ENCODE results near the gene CLEC11A. TPM values are rescaled to one million over a fixed set of nuclear protein-coding genes. Genes with fewer than 3 reads are reported as not detected.

CLEC11A gene
- total and polyA plus RNA-seq, 10 of the 15 experiments (the other 5 are each of a cell fraction or from before 2014, with no cell fraction given): not detected

- no peaks in the 10 kb centered on the region for H4K20me1 ChIP-seq (ENCODE audit: control insufficient read depth, insufficient read depth)
- no peaks in the 10 kb centered on the region for H3K36me3 ChIP-seq (ENCODE audit: control insufficient read depth in 2 of 2, insufficient read depth in 2 of 2, low read length in 1 of 2)
- no peaks in the 10 kb centered on the region; the same call in 1 of the 3 replicates for H3K9me3 ChIP-seq (replicated peaks; ENCODE audit: control insufficient read depth, insufficient read depth, low read length)
- FAIRE-seq (no peak), ATAC-seq (no peak), DNase-seq (ENCODE audit: low read depth, low spot score) (no peak)
- peaks cover 2% of the 10 kb centered on the region; the same call in 1 of the 2 replicates for H3K4me1 ChIP-seq (ENCODE audit: control insufficient read depth, insufficient read depth, low read length)
- BruUV-seq (replicated peaks): no TSS peak
- H3K79me2 ChIP-seq (ENCODE audit: control insufficient read depth, insufficient read depth, low read length): no peaks in the 10 kb centered on the region
- ChIA-PET RAD21 (ENCODE audit: unreplicated experiment) (no interaction called here), CTCF (no interaction called here), SMC1A (ENCODE audit: uncharacterized antibody, unreplicated experiment) (no interaction called here), POLR2A (no interaction called here)
- H3K4me3 ChIP-seq: no peak overlapping the region
- TF ChIP-seq FOS (IDR thresholded peaks at IDR 0.05; ENCODE audit: borderline replicate concordance, extremely low read depth, insufficient read length): no peak
- 0 out of 2 replicates have a peak, but pooled peaks have one; percentile 25 for TF ChIP-seq NR2F1 (conservative IDR thresholded peaks at IDR 0.05)
- in situ Hi-C loops (cut with MboI) (no loop called here), intact Hi-C loops (cut with micrococcal nuclease; ENCODE audit: unreplicated experiment) (no loop called here)
- H3K27ac ChIP-seq (ENCODE audit: control insufficient read depth, insufficient read depth): no peak overlapping the region
- H3K27me3 ChIP-seq (replicated peaks in 1 of 2; ENCODE audit: control insufficient read depth in 2 of 2, insufficient read depth in 2 of 2, low read length in 1 of 2): peaks cover 1% of the 10 kb centered on the region in 2 experiments; a peak in 2 of 4 replicates
- no peak overlapping the region for H3K9ac ChIP-seq (ENCODE audit: control insufficient read depth, insufficient read depth, low read length)
- H3K4me2 ChIP-seq (ENCODE audit: control insufficient read depth, insufficient read depth): no peak overlapping the region
- no peak overlapping the region for H2AFZ ChIP-seq (ENCODE audit: control insufficient read depth, low read depth, low read length)
- 0% methylated on average over 3 of the region's 3 CpGs for WGBS (ENCODE audit: insufficient coverage, insufficient replicate concordance, low lambda C conversion rate, missing lambda C conversion rate)
These were observed 44.8 kb upstream of the CLEC11A start for GRCh38 chr19:50678323-50678722.

DNA sequence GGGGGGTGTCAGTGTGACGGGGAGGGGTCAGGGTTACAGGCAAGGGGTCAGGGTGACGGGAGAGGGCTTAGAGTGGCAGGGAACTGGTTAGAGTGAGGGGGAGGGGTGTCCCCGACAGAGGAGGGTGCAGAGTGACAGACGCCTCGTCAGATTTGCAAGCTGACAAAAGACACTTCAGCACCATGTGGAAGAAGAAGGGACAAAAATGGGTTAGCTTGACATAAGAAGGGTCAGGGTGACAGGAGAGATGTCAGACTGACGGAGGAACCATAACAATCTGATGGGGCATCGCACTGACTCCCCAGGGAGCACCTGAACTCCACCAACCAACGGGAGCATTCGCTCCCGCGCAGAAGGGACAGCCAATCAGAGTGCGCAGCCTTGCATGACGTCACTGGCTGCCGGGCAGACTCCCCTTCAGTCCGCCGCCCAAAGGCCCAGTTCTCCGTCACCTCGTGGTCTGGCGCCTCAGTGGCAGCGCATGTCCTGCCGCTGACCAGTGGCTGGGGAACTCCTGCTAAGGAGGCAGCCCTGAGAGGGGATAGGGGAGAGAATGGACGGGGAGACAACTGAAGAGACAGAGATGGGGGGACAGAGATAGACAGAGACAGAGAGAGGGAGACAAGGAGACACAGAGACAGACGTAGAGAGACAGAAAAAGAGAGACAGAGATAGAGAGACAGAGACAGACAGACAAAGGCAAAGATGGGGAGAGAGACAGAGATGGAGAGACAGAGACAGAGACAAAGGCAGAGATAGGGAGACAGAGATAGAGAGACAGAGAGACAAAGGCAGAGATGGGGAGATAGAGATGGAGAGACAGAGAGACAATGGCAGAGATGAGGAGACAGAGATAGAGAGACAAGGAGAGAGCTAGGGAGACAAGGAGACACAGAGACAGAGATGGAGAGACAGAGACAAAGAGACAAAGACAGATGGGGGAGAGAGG is 43.7 kb upstream of the CLEC11A start:
- H3K36me3 ChIP-seq (ENCODE audit: control insufficient read depth in 2 of 2, insufficient read depth in 2 of 2, low read length in 1 of 2): no peaks in the 10 kb centered on the region
- ChIA-PET CTCF (no interaction called here), SMC1A (ENCODE audit: uncharacterized antibody, unreplicated experiment) (no interaction called here), RAD21 (ENCODE audit: unreplicated experiment) (no interaction called here), POLR2A (interaction anchor here (0.6 to 0.9 kb wide), 2 partner anchors 10 to 1956 kb away, joined by 4 to 5 read pairs; no protein-coding TSS in a partner anchor)
- no TSS peak for BruUV-seq (replicated peaks)
- peak overlapping the region; percentile 55; the same call in 1 of the 2 replicates for H3K4me2 ChIP-seq (ENCODE audit: control insufficient read depth, insufficient read depth)
- no peaks in the 10 kb centered on the region for H3K79me2 ChIP-seq (ENCODE audit: control insufficient read depth, insufficient read depth, low read length)
- H2AFZ ChIP-seq (ENCODE audit: control insufficient read depth, low read depth, low read length): peak overlapping the region; percentile 72
- no peaks in the 10 kb centered on the region for H3K27me3 ChIP-seq (replicated peaks in 1 of 2; ENCODE audit: control insufficient read depth in 2 of 2, insufficient read depth in 2 of 2, low read length in 1 of 2)
- in situ Hi-C loops (cut with MboI): no loop called here
- no peaks in the 10 kb centered on the region; the same call in 1 of the 3 replicates for H3K9me3 ChIP-seq (replicated peaks; ENCODE audit: control insufficient read depth, insufficient read depth, low read length)
- ATAC-seq: peak; percentile 99
- DNase-seq (ENCODE audit: low read depth, low spot score): peak; percentile 61
- no peak overlapping the region for H3K4me3 ChIP-seq
- H3K9ac ChIP-seq (ENCODE audit: control insufficient read depth, insufficient read depth, low read length): no peak overlapping the region
- FAIRE-seq: peak; percentile 83
- no peaks in the 10 kb centered on the region for H4K20me1 ChIP-seq (ENCODE audit: control insufficient read depth, insufficient read depth)
- 9% methylated on average over 21 of the region's 23 CpGs for WGBS (ENCODE audit: insufficient coverage, insufficient replicate concordance, low lambda C conversion rate, missing lambda C conversion rate)
- intact Hi-C loops (cut with micrococcal nuclease; ENCODE audit: unreplicated experiment): no loop called here
- peak overlapping the region; percentile 44; the same call in 1 of the 2 replicates for H3K27ac ChIP-seq (ENCODE audit: control insufficient read depth, insufficient read depth)
- H3K4me1 ChIP-seq (ENCODE audit: control insufficient read depth, insufficient read depth, low read length): peaks cover 2% of the 10 kb centered on the region; the same call in 1 of the 2 replicates
- TF ChIP-seq DPF2 (IDR thresholded peaks at IDR 0.05) (peak; percentile 64), NR2F1 (conservative IDR thresholded peaks at IDR 0.05) (peak; percentile 68), CEBPB (IDR thresholded peaks at IDR 0.05; ENCODE audit: borderline replicate concordance in 1 of 2, low read depth in 2 of 2, low read length in 2 of 2) (peak in 1 of 2 experiments; percentile 91; a peak in 1 of 4 replicates), SIN3A (IDR thresholded peaks at IDR 0.05; ENCODE audit: low read depth, low read length) (no peak), NBN (IDR thresholded peaks at IDR 0.05) (peak; percentile 98), MTA2 (IDR thresholded peaks at IDR 0.05; ENCODE audit: low read depth) (0 out of 2 replicates have a peak, but pooled peaks have one; percentile 34), JUND (IDR thresholded peaks at IDR 0.05; ENCODE audit: low read depth, low read length) (0 out of 2 replicates have a peak, but pooled peaks have one; percentile 34), BRCA1 (IDR thresholded peaks at IDR 0.05; ENCODE audit: low read depth, low read length) (no peak), CREM (IDR thresholded peaks at IDR 0.05; ENCODE audit: low read depth) (peak; percentile 98), FOS (IDR thresholded peaks at IDR 0.05; ENCODE audit: borderline replicate concordance, extremely low read depth, insufficient read length) (peak; percentile 27), EED (IDR thresholded peaks at IDR 0.05; ENCODE audit: low read depth) (no peak), YBX1 (IDR thresholded peaks at IDR 0.05) (0 out of 2 replicates have a peak, but pooled peaks have one; percentile 48), USF1 (IDR thresholded peaks at IDR 0.05; ENCODE audit: borderline replicate concordance, extremely low read length, insufficient read depth, low read depth, low read length) (peak; percentile 9), CHD2 (IDR thresholded peaks at IDR 0.05; ENCODE audit: borderline replicate concordance, low read depth, low read length) (peak; percentile 71)
- TF ChIP-seq, protein P1, sequence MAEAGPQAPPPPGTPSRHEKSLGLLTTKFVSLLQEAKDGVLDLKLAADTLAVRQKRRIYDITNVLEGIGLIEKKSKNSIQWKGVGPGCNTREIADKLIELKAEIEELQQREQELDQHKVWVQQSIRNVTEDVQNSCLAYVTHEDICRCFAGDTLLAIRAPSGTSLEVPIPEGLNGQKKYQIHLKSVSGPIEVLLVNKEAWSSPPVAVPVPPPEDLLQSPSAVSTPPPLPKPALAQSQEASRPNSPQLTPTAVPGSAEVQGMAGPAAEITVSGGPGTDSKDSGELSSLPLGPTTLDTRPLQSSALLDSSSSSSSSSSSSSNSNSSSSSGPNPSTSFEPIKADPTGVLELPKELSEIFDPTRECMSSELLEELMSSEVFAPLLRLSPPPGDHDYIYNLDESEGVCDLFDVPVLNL (IDR thresholded peaks at IDR 0.05; ENCODE audit: low read depth, low read length): peak; percentile 74
